Gastroesophageal sphincter (tissue), 4 donors: ENCODE measurements around the gene CHST14. TPM values are rescaled to one million over a fixed set of nuclear protein-coding genes. Genes with fewer than 3 reads are reported as not detected.

Source experiments
- ATAC-seq: fragments of 150-250 bp; one replicate; pipeline ENCODE4 v1.9.1; 2016; ENCODE audit warnings: mild to moderate bottlenecking, moderate library complexity
- H3K27ac ChIP-seq, 4 donors: fragments of 200-600 bp; sonication (generic) in 3 of 4; 1 replicate in 3 of 4; 2 replicates in 1 of 4; pipeline ENCODE4 v1.5.1; 2016 to 2019
- H3K27me3 ChIP-seq: fragments of 200-600 bp; sonication (generic); one replicate; pipeline ENCODE4 v1.5.1; 2019
- H3K36me3 ChIP-seq, 2 donors: fragments of 200-600 bp; sonication (generic); one replicate each; pipeline ENCODE4 v1.5.1; 2019; ENCODE audit warnings: control low read depth in 1 of 2
- H3K4me1 ChIP-seq, 3 donors: fragments of 200-600 bp; sonication (generic); 1 replicate in 2 of 3; 2 replicates in 1 of 3; pipeline ENCODE4 v1.5.1; 2016 to 2019; ENCODE audit warnings: control low read depth in 2 of 3
- H3K4me3 ChIP-seq, 2 donors: fragments of 200-600 bp; sonication (generic); one replicate each; pipeline ENCODE4 v1.5.1; 2019; ENCODE audit warnings: mild to moderate bottlenecking in 1 of 2, moderate library complexity in 1 of 2
- H3K9me3 ChIP-seq, 3 donors: fragments of 200-600 bp; sonication (generic); one replicate each; pipeline ENCODE4 v1.5.1; 2017 to 2019; ENCODE audit warnings: control low read depth in 2 of 3
- CTCF ChIP-seq, 4 experiments: fragments of 200-600 bp in 2 of 4; fragments of 450-650 bp in 2 of 4; sonication (generic) in 1 of 4; IDR thresholded peaks; one replicate each; pipeline ENCODE4 v1.5.1; 2017 to 2019; ENCODE audit warnings: antibody characterized with exemption in 4 of 4, mild to moderate bottlenecking in 2 of 4, moderate library complexity in 2 of 4
- EP300 ChIP-seq: sonication (generic); formaldehyde crosslinking; IDR thresholded peaks from one replicate; pipeline ENCODE4 v1.6.1; 2017; ENCODE audit warnings: antibody characterized with exemption, mild to moderate bottlenecking
- POLR2A ChIP-seq, 2 donors: fragments of 450-650 bp; IDR thresholded peaks; one replicate each; pipeline ENCODE4 v1.6.1; 2017; ENCODE audit warnings: antibody characterized with exemption in 2 of 2, mild to moderate bottlenecking in 2 of 2, moderate library complexity in 1 of 2
- POLR2AphosphoS5 ChIP-seq: sonication (generic); formaldehyde crosslinking; IDR thresholded peaks from one replicate; pipeline ENCODE4 v1.6.1; 2017; ENCODE audit warnings: antibody characterized with exemption
- WGBS, 2 donors: methylation state at CpG; one replicate each; pipeline ENCODE4 v1.1.5; 2018; ENCODE audit warnings: low coverage in 1 of 2; 5-methylcytosine and 5-hydroxymethylcytosine counted together
- total RNA-seq, 4 donors: library from RNA; depleted of rRNA; stranded (reverse); fragments of >200 nt; gene quantifications; one replicate each; pipeline ENCODE4 v1.1.0, GENCODE V29; 2016

CHST14 gene
- total RNA-seq, result 10 to 100 TPM in 2 of 4 donors, 1 to 10 TPM in 2; 7.8 to 18.4 (median 11.7) TPM

DNA sequence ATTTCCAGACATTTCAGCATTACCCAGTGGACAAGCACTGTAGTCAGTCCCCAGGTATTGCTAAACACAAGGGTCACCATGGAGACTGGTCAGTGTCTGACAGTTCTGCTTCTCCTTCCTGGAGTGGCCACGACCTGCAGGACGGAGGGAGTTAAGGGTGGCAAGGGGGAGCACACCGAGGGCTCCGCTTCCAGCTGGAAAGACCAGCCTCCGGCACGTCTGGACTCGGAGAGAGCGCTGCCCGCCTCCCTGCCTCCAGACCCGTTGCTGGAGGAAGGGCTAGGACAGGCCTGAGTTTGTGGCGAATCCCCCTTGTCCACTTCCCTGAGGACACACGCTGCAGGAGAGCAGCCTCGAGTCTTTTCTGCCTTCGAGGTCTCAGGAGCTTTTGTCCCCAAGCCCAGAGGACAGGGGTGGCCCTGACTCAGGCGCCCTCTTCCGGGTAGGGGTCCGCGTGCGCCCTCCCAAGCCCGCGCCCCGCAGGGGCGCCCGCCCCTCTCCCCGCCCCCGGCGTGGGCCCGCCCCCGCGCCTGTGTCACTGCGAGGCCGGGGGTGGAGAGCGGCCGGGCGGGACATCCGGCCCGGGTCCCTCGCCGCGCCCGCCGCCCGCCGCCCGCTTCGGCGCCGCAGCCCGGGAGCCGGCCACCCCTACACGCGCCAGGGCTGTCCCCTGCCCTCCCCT lies at the start of gene CHST14:
Gene CHST14 (plus strand): TSS at position 562 of the 682 bp plus-strand sequence. CDS start 230 bp downstream, outside the sequence.
- peak within 1 kb of the TSS; percentile 74 to 94 (median 92) for H3K27ac ChIP-seq
- WGBS, 2 donors, result no CpG with 5 or more reads among the region's 52 CpGs
- peaks cover 0 to 18% of the 10 kb centered on the region in 2 donors for H3K36me3 ChIP-seq
- no peaks in the 10 kb centered on the region for H3K27me3 ChIP-seq
- peak; percentile 17 to 43 for TF ChIP-seq POLR2A (IDR thresholded peaks at IDR 0.05)
- no peak for TF ChIP-seq EP300
- peaks cover 0 to 26% (median 12%) of the 10 kb centered on the region in 3 donors for H3K4me1 ChIP-seq
- H3K9me3 ChIP-seq, result no peaks in the 10 kb centered on the region
- H3K4me3 ChIP-seq, result peak within 1 kb of the TSS; percentile 91 to 97
- ATAC-seq, result peak; percentile 91

GRCh38 chr15:40421246-40422157 lies 49.3 kb upstream of the CHST14 start:
- peak overlapping the region in 1 of 4 donors; percentile 35 for H3K27ac ChIP-seq
- no peaks in the 10 kb centered on the region for H3K9me3 ChIP-seq
- H3K36me3 ChIP-seq, result peaks cover 0 to 35% of the 10 kb centered on the region in 2 donors
- no peak for TF ChIP-seq POLR2A (IDR thresholded peaks at IDR 0.05)
- TF ChIP-seq EP300, result no peak
- peak in 3 of 4 experiments; percentile 93 to 97 (median 93) for TF ChIP-seq CTCF (IDR thresholded peaks at IDR 0.05)
- peak; percentile 27 for TF ChIP-seq POLR2AphosphoS5
- H3K27me3 ChIP-seq, result no peaks in the 10 kb centered on the region
- peak; percentile 92 for ATAC-seq
- peaks cover 0 to 25% (median 2%) of the 10 kb centered on the region in 3 donors for H3K4me1 ChIP-seq
- 6 to 25% methylated on average over 8 to 20 of the region's 31 CpGs for WGBS, 2 donors
- no peak overlapping the region for H3K4me3 ChIP-seq

DNA sequence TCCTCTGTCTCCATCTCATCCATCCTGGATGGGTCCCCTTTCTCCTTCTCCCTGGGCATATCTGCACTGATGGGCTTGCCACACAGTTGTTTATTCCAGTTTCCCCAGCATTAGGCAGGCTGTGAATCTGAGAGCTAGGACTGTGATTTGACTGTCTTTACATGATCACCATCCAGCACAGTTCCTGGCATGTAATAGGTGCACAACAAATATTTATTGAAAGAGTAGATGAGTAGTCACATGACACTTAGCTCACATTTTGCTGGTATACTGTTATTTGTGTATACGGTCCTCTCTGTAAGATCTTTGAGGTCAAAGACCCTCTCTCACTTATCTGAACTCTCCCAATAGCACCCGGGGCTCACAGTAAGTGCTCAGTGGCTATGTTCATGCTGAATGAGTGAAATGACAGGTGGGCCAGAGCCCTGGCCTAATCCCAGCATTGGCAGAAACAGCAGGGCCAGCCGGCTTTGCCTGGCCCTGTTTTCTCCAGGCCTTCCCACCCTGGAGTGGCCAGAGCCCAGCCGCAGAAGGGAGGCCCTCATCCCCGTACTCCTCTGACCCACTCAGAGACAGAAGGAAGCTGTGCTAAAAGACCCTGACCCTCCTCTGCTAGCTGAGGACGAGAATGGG lies 46.2 kb upstream of the CHST14 start:
- no peaks in the 10 kb centered on the region for H3K27me3 ChIP-seq
- H3K27ac ChIP-seq, result no peak overlapping the region
- no peak overlapping the region for H3K4me3 ChIP-seq
- ATAC-seq, result no peak
- WGBS, 2 donors, result 50 to 92% methylated on average over 2 of the region's 6 CpGs
- TF ChIP-seq EP300 (no peak), POLR2AphosphoS5 (no peak), POLR2A (IDR thresholded peaks at IDR 0.05) (no peak), CTCF (IDR thresholded peaks at IDR 0.05) (no peak)
- peaks cover 0 to 25% (median 2%) of the 10 kb centered on the region in 3 donors for H3K4me1 ChIP-seq
- no peaks in the 10 kb centered on the region for H3K9me3 ChIP-seq
- peaks cover 0 to 14% of the 10 kb centered on the region in 2 donors for H3K36me3 ChIP-seq

DNA sequence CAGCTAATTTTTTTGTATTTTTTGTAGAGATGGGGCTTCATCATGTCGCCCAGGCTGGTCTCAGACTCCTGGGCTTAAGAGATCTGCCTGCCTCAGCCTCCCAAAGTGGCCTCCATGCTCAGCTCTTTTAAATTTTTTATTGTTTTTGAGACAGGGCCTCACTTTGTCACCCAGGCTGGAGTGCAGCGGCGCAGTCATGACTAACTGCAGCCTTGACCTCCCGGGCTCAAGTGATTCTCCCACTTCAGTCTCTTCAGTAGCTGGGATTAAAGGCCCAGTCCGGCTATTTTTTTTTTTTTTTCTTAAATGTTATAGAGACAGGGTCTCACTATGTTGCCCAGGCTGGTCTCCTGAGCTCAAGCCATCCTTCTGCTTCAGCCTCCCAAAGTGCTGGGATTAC lies 45.1 kb upstream of the CHST14 start:
- no peaks in the 10 kb centered on the region for H3K27me3 ChIP-seq
- TF ChIP-seq POLR2A (IDR thresholded peaks at IDR 0.05) (no peak), EP300 (no peak), POLR2AphosphoS5 (no peak), CTCF (IDR thresholded peaks at IDR 0.05) (no peak)
- peaks cover 0 to 16% (median 2%) of the 10 kb centered on the region in 3 donors for H3K4me1 ChIP-seq
- no peak for ATAC-seq
- WGBS, 2 donors, result 92 to 100% methylated on average over 3 to 4 of the region's 5 CpGs
- H3K27ac ChIP-seq, result no peak overlapping the region
- no peaks in the 10 kb centered on the region for H3K9me3 ChIP-seq
- no peak overlapping the region for H3K4me3 ChIP-seq
- peaks cover 0 to 14% of the 10 kb centered on the region in 2 donors for H3K36me3 ChIP-seq

GRCh38 chr15:40427188-40427587 lies 43.6 kb upstream of the CHST14 start:
- Histone ChIP-seq H3K4me3 (no peak overlapping the region), H3K9me3 (no peaks in the 10 kb centered on the region), H3K27ac (no peak overlapping the region), H3K4me1 (peaks cover 0 to under 1% (median 0%) of the 10 kb centered on the region in 3 donors), H3K36me3 (peaks cover 0 to 18% of the 10 kb centered on the region in 2 donors), H3K27me3 (no peaks in the 10 kb centered on the region)
- WGBS, 2 donors, result 81 to 90% methylated on average over 6 to 8 of the region's 9 CpGs
- TF ChIP-seq POLR2A (IDR thresholded peaks at IDR 0.05) (no peak), CTCF (IDR thresholded peaks at IDR 0.05) (no peak), EP300 (no peak), POLR2AphosphoS5 (no peak)
- no peak for ATAC-seq
